ENCODE measurements around the gene SUV39H2.
"Not testable (repeated sequence)": the region's sequence is repeated elsewhere in the genome, so short reads cannot be mapped to it uniquely, and the experiment has no call there.

Gene SUV39H2

GRCh38 chr10:14875941-14876340, 2.7 kb upstream of the SUV39H2 start:
- DNase-seq (ENCODE audit: low read depth), result no peak

DNA sequence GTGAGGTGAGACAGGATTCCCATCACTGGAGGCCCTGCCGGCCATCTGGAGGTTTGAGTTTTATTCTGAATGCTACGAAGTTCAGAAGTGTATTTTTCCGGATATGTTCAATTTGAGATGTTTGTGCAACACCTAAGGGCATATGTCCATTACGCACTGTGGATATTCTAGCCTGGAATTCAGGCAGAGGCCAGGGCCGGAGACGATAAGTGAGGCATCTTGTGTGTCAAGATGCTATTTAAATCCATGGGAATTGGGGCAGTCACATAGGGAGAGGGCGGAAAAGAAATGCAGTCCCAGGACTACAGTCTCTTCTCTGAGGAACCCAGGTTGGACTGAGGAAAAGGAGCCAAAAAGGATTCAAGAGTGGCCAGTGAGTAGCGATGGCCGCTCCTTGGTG, 1.9 kb upstream of the SUV39H2 start:
- DNase-seq (ENCODE audit: low read depth), result no peak

- DNase-seq (ENCODE audit: low read depth), result peak; percentile 21
These were observed 660 bp downstream of the SUV39H2 start for GRCh38 chr10:14879124-14879927.

DNA sequence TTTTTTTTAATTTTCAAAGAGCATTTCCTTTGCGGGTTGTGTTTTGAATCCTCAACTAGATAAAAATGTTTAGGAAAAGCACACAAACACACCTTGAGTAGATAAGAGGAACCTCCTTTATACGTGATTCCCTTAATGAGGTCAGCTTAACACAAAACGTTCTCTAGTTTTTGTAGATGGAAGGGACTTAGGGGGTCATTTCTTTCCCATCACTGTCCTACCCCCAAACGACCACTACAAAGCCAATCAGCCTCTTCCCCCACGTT, 1.2 kb downstream of the SUV39H2 start:
- no peak for DNase-seq (ENCODE audit: low read depth)

DNA sequence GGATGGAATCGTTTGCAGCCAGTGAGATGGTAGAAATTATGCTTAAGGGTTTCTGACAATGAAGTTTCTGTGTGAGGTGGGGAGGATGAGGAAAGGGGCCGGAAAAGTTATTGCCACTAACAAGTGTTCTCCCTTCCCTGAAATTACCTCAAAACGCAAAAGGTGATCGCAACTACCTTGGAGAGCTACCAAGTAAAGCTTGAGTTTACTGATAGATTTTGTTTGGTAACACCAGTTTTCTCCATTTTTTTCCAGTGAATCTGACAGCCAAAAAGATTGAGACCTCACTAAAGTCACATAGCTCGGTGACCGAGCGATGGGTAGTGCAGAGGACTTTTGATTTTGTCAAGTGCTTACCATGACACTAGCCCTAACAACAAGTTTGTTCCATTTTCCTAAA, 1.6 kb downstream of the SUV39H2 start:
- DNase-seq (ENCODE audit: low read depth), result no peak

- no peak for DNase-seq (ENCODE audit: low read depth)
These were observed 5.4 kb downstream of the SUV39H2 start for GRCh38 chr10:14884082-14884481.

DNA sequence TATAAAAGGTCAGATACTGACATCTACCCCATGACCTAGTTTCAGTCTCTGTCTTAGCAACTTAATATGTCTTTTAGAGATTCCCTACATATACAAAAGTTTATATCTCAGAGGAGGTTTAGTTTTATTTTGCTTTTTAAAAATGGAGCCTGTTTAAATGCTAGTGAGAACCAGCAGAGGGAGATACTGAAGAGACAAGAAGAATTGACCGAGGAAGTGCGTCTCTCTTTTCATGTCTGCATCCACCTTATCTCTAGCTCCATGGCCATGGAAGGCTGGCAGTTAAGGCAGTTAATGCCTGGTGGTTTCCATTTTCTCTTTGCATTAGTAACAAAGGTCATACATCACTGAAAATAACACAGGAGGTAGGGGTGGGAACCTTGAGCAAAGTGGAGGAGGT, 10.7 kb downstream of the SUV39H2 start:
- DNase-seq (ENCODE audit: low read depth), result no peak

GRCh38 chr10:14891151-14891550, 12.5 kb downstream of the SUV39H2 start:
- DNase-seq (ENCODE audit: low read depth), result no peak

DNA sequence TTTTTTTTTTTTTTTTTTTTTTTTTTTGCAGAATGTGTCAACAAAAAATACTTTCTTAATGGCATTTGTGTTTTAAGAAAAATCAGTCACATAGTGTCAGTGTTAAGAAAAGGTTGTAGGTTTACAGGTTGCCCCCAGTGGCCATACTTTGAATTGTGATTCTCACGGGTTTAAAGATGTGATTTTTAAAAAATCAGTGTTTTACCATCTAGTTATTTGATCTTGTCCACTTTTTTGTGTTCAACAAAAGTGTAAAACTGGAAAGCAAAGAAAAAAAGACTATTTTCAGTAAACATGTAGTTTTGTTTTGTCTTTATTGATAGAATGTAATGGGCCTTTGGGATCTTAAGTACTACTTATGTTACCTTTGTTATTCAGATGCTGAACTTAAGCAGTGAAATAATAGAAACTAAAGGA, 25.7 kb downstream of the SUV39H2 start:
- no peak for DNase-seq (ENCODE audit: low read depth)

- DNase-seq (ENCODE audit: low read depth), result no peak
These were observed 26.2 kb downstream of the SUV39H2 start for GRCh38 chr10:14904864-14905263.

- no peak for DNase-seq (ENCODE audit: low read depth)
These were observed 27.2 kb downstream of the SUV39H2 start for GRCh38 chr10:14905890-14906289.

DNA sequence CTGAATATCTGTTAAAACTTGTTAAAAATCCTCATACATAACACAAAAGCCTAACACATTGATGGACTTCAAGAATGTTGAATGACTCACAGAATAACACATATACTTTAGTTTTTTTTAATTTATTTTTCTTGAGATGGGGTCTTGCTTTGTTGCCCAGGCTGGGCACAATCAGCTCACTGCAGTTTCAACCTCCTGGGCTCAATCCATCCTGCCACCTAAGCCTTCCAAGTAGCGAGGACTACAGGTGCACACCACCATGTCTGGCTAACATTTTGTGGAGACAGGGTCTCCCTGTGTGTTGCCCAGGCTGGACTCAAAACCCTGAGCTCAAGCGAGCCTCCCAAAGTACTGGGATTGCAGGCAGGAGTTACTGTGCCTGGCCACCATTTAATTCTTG, 28.1 kb downstream of the SUV39H2 start:
- DNase-seq (ENCODE audit: low read depth), result no peak

DNA sequence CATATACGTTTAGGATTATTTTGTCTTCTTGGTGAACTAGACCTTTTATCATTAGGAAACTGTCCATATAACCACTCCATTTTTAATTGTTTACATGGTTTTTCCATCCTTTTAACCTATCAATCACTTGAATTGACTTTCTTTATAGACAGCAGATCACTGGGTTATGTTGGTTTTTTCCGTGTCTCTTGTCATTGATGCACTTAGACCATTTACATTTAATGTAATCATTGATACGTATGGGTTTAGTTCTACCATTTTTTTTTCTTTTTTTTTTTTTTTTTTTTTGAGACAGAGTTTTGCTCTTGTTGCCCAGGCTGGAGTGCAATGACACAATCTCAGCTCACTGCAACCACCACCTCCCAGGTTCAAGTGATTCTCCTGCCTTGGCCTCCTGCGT, 28.9 kb downstream of the SUV39H2 start:
- DNase-seq (ENCODE audit: low read depth), result not testable (repeated sequence)

GRCh38 chr10:14909101-14909500, 30.4 kb downstream of the SUV39H2 start:
- DNase-seq (ENCODE audit: low read depth), result no peak

DNA sequence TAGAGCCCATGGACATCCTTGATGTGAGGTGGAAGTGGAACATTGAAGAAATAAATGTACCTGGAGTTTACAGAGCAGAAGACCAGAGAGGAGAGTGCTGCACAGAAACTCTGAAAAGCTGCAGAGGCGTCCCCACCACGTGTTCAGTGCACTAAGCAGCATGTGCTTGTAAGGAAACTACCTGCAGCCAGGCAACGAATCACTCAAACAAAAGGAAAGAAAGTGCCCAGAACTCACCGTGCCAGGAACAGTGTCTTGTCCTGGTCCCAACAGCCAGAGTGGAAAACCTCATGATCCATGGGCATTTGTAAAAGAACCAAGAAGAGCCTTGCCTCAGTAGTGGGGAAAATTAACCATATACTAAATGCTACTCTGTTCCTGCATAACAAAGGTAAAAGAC, 32.3 kb downstream of the SUV39H2 start:
- DNase-seq (ENCODE audit: low read depth), result no peak

- DNase-seq (ENCODE audit: low read depth), result no peak
These were observed 33.1 kb downstream of the SUV39H2 start for GRCh38 chr10:14911801-14912200.

DNA sequence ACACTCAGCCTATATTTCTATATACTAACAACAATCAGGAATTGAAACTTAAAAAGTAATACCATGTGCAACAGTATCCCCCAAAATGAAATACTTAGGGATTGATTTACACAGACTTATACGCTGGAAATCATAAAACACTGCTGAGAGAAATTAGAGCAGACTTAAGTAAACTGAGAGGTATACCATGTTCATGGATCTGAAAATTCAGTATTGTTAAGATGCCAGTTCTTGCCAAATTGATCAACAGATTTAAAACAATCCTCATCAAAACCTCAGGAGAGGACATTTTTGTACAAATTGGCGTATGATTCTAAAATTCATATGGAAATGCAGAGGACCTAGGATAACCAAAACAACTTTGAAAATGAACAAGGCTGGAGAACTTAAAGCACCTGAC, 37.9 kb downstream of the SUV39H2 start:
- DNase-seq (ENCODE audit: low read depth), result no peak

- no peak for DNase-seq (ENCODE audit: low read depth)
These were observed 39.2 kb downstream of the SUV39H2 start for GRCh38 chr10:14917827-14918226.

- DNase-seq (ENCODE audit: low read depth), result no peak
These were observed 40.3 kb downstream of the SUV39H2 start for GRCh38 chr10:14918964-14919363.

DNA sequence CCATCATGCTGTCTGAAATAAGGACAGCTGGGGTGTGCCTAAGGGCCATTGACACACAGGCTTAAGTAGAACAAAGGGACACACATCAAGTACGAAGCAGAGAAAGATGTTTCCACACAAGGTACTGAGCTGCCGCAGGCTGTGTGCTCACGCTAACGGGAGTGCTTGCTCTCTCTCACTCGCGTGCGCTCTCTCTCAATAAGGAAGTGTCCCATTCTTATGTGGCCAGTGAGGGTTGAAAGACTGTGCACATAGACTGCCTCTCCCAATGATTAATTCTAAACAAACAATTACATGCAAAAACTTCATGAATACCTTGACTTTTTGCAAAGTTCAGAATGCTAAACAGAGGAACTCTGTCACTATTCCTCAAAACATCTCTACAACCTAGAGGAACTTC, 45.3 kb downstream of the SUV39H2 start:
- DNase-seq (ENCODE audit: low read depth), result no peak

- DNase-seq (ENCODE audit: low read depth), result no peak
These were observed 46.6 kb downstream of the SUV39H2 start for GRCh38 chr10:14925268-14925667.

DNA sequence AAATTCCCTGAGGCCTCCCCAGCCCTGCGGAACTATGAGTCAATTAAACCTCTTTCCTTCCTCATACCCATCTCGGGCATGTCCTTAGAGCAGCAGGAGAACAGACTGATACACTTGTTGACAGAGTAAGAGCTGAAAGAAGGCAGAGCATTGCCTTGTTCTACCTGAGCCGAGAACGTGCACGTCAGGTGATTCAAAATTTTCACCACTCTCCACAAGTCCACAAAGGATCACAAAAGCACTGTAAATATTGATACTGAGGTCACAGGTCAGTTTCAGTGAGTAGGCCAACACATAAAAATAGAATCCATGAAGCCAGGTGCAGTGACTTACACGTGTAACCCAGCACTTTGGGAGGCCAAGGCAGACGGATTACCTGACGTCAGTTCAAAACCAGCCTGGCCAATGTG, 47.4 kb downstream of the SUV39H2 start:
- DNase-seq (ENCODE audit: low read depth), result no peak

GRCh38 chr10:14926722-14927416, 48.2 kb downstream of the SUV39H2 start:
- no peak for DNase-seq (ENCODE audit: low read depth)

GRCh38 chr10:14930610-14931009, 51.9 kb downstream of the SUV39H2 start:
- no peak for DNase-seq (ENCODE audit: low read depth)
